ENCODE measurements around the gene TNF.

The TNF gene

DNA sequence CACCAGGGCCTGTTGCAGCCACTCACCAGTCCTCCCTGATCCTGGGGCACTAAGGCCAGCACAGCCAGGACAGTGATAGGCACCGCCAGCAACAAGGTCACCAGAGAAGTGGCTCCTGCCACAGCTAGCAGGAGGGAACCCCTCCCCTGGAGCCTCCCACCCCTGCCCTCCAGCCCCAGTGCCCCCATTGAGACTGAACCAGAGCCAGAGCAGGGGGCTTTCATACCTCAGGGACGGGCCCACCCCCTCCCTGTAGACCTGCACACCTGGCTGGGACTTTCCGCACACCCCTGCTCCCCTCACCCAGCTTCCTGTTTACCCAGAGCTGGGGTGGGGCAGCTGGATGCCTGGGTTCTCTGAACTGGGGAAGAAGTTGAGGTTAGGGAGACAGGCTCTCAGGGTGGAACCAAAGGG is 6.9 kb downstream of the TNF start, which contains the start of gene LTB:
Gene LTB (minus strand): TSS at position 195 of the 414 bp plus-strand sequence. CDS start 7 bp downstream, at position 188.
- no peak for TF ChIP-seq RARB (CRISPR knock-in tag; IDR thresholded peaks at IDR 0.05)
- TF ChIP-seq, protein P1, sequence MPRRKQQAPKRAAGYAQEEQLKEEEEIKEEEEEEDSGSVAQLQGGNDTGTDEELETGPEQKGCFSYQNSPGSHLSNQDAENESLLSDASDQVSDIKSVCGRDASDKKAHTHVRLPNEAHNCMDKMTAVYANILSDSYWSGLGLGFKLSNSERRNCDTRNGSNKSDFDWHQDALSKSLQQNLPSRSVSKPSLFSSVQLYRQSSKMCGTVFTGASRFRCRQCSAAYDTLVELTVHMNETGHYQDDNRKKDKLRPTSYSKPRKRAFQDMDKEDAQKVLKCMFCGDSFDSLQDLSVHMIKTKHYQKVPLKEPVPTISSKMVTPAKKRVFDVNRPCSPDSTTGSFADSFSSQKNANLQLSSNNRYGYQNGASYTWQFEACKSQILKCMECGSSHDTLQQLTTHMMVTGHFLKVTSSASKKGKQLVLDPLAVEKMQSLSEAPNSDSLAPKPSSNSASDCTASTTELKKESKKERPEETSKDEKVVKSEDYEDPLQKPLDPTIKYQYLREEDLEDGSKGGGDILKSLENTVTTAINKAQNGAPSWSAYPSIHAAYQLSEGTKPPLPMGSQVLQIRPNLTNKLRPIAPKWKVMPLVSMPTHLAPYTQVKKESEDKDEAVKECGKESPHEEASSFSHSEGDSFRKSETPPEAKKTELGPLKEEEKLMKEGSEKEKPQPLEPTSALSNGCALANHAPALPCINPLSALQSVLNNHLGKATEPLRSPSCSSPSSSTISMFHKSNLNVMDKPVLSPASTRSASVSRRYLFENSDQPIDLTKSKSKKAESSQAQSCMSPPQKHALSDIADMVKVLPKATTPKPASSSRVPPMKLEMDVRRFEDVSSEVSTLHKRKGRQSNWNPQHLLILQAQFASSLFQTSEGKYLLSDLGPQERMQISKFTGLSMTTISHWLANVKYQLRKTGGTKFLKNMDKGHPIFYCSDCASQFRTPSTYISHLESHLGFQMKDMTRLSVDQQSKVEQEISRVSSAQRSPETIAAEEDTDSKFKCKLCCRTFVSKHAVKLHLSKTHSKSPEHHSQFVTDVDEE (CRISPR knock-in tag; IDR thresholded peaks at IDR 0.05) = no peak
- TF ChIP-seq ZNF8 (CRISPR knock-in tag; IDR thresholded peaks at IDR 0.05) = no peak
- TF ChIP-seq OSR1 (CRISPR knock-in tag; IDR thresholded peaks at IDR 0.05) = no peak
- TF ChIP-seq CSDC2 (CRISPR knock-in tag; IDR thresholded peaks at IDR 0.05) = no peak
- no peak for TF ChIP-seq ZC3H10 (CRISPR knock-in tag; IDR thresholded peaks at IDR 0.05)
- TF ChIP-seq, protein P2, sequence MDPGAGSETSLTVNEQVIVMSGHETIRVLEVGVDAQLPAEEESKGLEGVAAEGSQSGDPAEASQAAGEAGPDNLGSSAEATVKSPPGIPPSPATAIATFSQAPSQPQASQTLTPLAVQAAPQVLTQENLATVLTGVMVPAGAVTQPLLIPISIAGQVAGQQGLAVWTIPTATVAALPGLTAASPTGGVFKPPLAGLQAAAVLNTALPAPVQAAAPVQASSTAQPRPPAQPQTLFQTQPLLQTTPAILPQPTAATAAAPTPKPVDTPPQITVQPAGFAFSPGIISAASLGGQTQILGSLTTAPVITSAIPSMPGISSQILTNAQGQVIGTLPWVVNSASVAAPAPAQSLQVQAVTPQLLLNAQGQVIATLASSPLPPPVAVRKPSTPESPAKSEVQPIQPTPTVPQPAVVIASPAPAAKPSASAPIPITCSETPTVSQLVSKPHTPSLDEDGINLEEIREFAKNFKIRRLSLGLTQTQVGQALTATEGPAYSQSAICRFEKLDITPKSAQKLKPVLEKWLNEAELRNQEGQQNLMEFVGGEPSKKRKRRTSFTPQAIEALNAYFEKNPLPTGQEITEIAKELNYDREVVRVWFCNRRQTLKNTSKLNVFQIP (CRISPR knock-in tag; IDR thresholded peaks at IDR 0.05; ENCODE audit: borderline replicate concordance, low read depth) = no peak
- no peak for TF ChIP-seq ESRRG (CRISPR knock-in tag; IDR thresholded peaks at IDR 0.05)
- no peak for TF ChIP-seq ARNTL (CRISPR knock-in tag; IDR thresholded peaks at IDR 0.05; ENCODE audit: borderline replicate concordance, low read depth)
- no peak for TF ChIP-seq ISL1 (CRISPR knock-in tag; IDR thresholded peaks at IDR 0.05)
- no peak for TF ChIP-seq SNAI2 (CRISPR knock-in tag; IDR thresholded peaks at IDR 0.05)
- TF ChIP-seq TCF4 (CRISPR knock-in tag; IDR thresholded peaks at IDR 0.05; ENCODE audit: borderline replicate concordance) = no peak
- TF ChIP-seq ZNF565 (CRISPR knock-in tag; conservative IDR thresholded peaks at IDR 0.05; ENCODE audit: low read depth) = no peak
- no peak for ATAC-seq

DNA sequence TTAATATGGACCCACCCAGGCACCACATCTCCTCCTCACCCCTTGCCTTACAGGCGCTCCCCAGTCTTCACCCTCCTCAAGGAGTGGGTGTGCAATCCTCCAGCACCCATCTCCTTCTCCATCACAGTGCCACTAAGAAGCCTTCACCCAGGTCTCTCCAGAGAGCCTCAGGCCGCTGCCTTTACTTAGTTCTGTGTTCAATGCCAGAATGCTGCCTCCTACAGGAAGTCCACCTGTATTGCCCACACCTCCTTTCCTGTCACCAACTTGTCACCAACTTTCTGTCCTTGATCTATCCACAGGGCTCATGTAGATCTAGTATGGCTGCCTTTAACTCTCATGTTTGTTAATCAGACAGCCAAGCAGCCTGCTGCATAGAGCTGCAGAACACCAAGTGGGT is 10.1 kb downstream of the TNF start:
- no peak for ATAC-seq
- TF ChIP-seq OSR1 (CRISPR knock-in tag; IDR thresholded peaks at IDR 0.05) = no peak
- TF ChIP-seq ISL1 (CRISPR knock-in tag; IDR thresholded peaks at IDR 0.05) = no peak
- TF ChIP-seq GLIS3 (CRISPR knock-in tag; IDR thresholded peaks at IDR 0.05) = no peak
- TF ChIP-seq, protein P3, sequence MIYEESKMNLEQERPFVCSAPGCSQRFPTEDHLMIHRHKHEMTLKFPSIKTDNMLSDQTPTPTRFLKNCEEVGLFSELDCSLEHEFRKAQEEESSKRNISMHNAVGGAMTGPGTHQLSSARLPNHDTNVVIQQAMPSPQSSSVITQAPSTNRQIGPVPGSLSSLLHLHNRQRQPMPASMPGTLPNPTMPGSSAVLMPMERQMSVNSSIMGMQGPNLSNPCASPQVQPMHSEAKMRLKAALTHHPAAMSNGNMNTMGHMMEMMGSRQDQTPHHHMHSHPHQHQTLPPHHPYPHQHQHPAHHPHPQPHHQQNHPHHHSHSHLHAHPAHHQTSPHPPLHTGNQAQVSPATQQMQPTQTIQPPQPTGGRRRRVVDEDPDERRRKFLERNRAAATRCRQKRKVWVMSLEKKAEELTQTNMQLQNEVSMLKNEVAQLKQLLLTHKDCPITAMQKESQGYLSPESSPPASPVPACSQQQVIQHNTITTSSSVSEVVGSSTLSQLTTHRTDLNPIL (CRISPR knock-in tag; IDR thresholded peaks at IDR 0.05; ENCODE audit: low read depth) = no peak
- TF ChIP-seq, protein P4, sequence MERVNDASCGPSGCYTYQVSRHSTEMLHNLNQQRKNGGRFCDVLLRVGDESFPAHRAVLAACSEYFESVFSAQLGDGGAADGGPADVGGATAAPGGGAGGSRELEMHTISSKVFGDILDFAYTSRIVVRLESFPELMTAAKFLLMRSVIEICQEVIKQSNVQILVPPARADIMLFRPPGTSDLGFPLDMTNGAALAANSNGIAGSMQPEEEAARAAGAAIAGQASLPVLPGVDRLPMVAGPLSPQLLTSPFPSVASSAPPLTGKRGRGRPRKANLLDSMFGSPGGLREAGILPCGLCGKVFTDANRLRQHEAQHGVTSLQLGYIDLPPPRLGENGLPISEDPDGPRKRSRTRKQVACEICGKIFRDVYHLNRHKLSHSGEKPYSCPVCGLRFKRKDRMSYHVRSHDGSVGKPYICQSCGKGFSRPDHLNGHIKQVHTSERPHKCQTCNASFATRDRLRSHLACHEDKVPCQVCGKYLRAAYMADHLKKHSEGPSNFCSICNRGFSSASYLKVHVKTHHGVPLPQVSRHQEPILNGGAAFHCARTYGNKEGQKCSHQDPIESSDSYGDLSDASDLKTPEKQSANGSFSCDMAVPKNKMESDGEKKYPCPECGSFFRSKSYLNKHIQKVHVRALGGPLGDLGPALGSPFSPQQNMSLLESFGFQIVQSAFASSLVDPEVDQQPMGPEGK (CRISPR knock-in tag; IDR thresholded peaks at IDR 0.05; ENCODE audit: borderline replicate concordance) = no peak
- TF ChIP-seq ZFP30 (CRISPR knock-in tag; IDR thresholded peaks at IDR 0.05) = no peak

DNA sequence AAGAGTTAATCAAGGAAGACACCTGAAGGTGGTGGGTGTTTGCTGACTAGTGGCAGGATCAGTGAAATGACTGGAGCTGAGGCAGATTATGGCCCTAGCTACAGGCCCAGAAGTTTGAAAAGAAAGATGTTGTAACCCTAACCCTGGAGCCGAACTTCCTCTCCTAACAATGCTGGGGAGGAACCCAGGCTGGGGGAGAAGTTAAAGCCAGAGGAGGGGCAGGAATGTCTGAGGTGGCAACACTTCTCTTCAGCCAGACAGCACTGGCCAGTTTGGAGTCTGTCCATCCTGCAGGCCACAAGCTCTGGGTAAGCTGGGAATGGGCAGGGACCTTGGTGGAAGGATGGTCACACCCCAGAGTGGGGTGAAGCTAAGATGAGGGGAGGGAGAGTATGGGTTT is 10.6 kb downstream of the TNF start, which contains the start of gene LST1:
Gene LST1 (plus strand): TSS at position 270 of the 400 bp plus-strand sequence. CDS start 1,023 bp downstream, outside the sequence.
- TF ChIP-seq ZNF8 (CRISPR knock-in tag; IDR thresholded peaks at IDR 0.05) = no peak
- TF ChIP-seq, protein P1 (CRISPR knock-in tag; IDR thresholded peaks at IDR 0.05) = no peak
- no peak for TF ChIP-seq ARNTL (CRISPR knock-in tag; IDR thresholded peaks at IDR 0.05; ENCODE audit: borderline replicate concordance, low read depth)

More for the DNA sequence above, 10.6 kb downstream of the TNF start, which contains the start of gene LST1:
- no peak for ATAC-seq
